Endothelial cell of umbilical vein (primary cell): ENCODE results near the gene VWA8. TPM values are rescaled to one million over a fixed set of nuclear protein-coding genes. Genes with fewer than 3 reads are reported as not detected.

Experiments used
- BruUV-seq: library from RNA; stranded (reverse); fragments of 400-500 nt; replicated peaks from 2 replicates; lab custom pipeline; 2021; lab: Mats Ljungman, UMichigan
- CTCF ChIA-PET: fragments of 300-600, 350-600 bp; sonication (Branson Sonifier 250); formaldehyde crosslinking; loops from one replicate; lab custom pipeline; 2021; ENCODE audit warnings: antibody characterized with exemption, inconsistent platforms; lab: Charles Lee
- POLR2A ChIA-PET: fragments of 300-600, 350-600 bp; sonication (Branson Sonifier 250); formaldehyde crosslinking; loops from one replicate; lab custom pipeline; 2021; ENCODE audit warnings: antibody characterized with exemption, inconsistent platforms; lab: Charles Lee
- DNase-seq: peaks from one replicate; pipeline ENCODE4 v3.0.0-alpha.2; 2011; ENCODE audit warnings: low read depth, low spot score
- FAIRE-seq: peaks from 2 replicates; lab custom pipeline; 2011; peaks lifted over from hg19 to GRCh38; lab: Jason Lieb, UNC
- H2AFZ ChIP-seq: 2 replicates; pipeline ENCODE4 v1.6.0; 2012; ENCODE audit warnings: low read depth, low read length, control low read depth, inconsistent platforms
- H3K27ac ChIP-seq: 2 replicates; pipeline ENCODE4 v1.5.1; 2011; ENCODE audit warnings: low read depth, mild to moderate bottlenecking, control low read depth, low read length, moderate library complexity; ENCODE audit not compliant: insufficient read depth
- H3K27me3 ChIP-seq, 2 experiments: 2 replicates each; pipeline versions ENCODE4 v1.6.0 to v1.6.1; 2011; ENCODE audit warnings: low read length in 2 of 2, mixed read lengths in 1 of 2; ENCODE audit not compliant: control insufficient read depth in 2 of 2, insufficient read depth in 2 of 2
- H3K36me3 ChIP-seq, 2 experiments: 2 replicates in 1 of 2; 3 replicates in 1 of 2; pipeline ENCODE4 v1.5.1; 2011; ENCODE audit warnings: low read length in 2 of 2, mild to moderate bottlenecking in 1 of 2, moderate library complexity in 1 of 2; ENCODE audit not compliant: control insufficient read depth in 2 of 2, insufficient read depth in 2 of 2; ENCODE audit errors: extremely low read depth in 1 of 2
- H3K4me1 ChIP-seq: 3 replicates; pipeline ENCODE4 v1.5.1; 2011; ENCODE audit warnings: mild to moderate bottlenecking, low read length; ENCODE audit not compliant: control insufficient read depth, insufficient read depth; ENCODE audit errors: extremely low read depth
- H3K4me2 ChIP-seq: 2 replicates; pipeline ENCODE4 v1.6.1; 2011; ENCODE audit warnings: low read length, control low read depth, mixed read lengths; ENCODE audit not compliant: insufficient read depth
- H3K4me3 ChIP-seq, 3 experiments: fragments of 200-600 bp in 1 of 3; sonication (generic), shearing (Covaris generic) in 1 of 3; replicated peaks in 1 of 3; 2 replicates each; pipeline ENCODE4 v1.5.1; 2011 to 2016; ENCODE audit warnings: control low read depth in 3 of 3, low read length in 3 of 3, mild to moderate bottlenecking in 2 of 3, inconsistent platforms in 1 of 3, low read depth in 1 of 3, moderate library complexity in 1 of 3; ENCODE audit not compliant: insufficient read depth in 1 of 3
- H3K79me2 ChIP-seq: 2 replicates; pipeline ENCODE4 v1.6.0; 2012; ENCODE audit warnings: low read length, inconsistent platforms; ENCODE audit not compliant: control insufficient read depth, insufficient read depth
- H3K9ac ChIP-seq: replicated peaks from 2 replicates; pipeline ENCODE3; 2011; ENCODE audit warnings: low read length, control low read depth; ENCODE audit not compliant: insufficient read depth; ENCODE audit errors: extremely low read depth
- H3K9me1 ChIP-seq: replicated peaks from 3 replicates; pipeline ENCODE4 v1.6.0; 2011; ENCODE audit warnings: mild to moderate bottlenecking, low read length; ENCODE audit not compliant: control insufficient read depth, insufficient read depth; ENCODE audit errors: extremely low read depth
- H3K9me3 ChIP-seq: replicated peaks from 2 replicates; pipeline ENCODE4 v1.5.1; 2012; ENCODE audit warnings: low read length, inconsistent platforms; ENCODE audit not compliant: control insufficient read depth, insufficient read depth
- H4K20me1 ChIP-seq: replicated peaks from 2 replicates; pipeline ENCODE3; 2011; ENCODE audit warnings: mild to moderate bottlenecking, low read length; ENCODE audit not compliant: control insufficient read depth, insufficient read depth; ENCODE audit errors: extremely low read depth
- EZH2 ChIP-seq: IDR thresholded peaks from 2 replicates; pipeline ENCODE4 v1.6.1; 2012; ENCODE audit warnings: borderline replicate concordance, low read depth, mild to moderate bottlenecking, moderate library complexity, low read length, inconsistent platforms; ENCODE audit not compliant: severe bottlenecking
- FOS ChIP-seq: IDR thresholded peaks from 2 replicates; pipeline ENCODE4 v1.6.1; 2011; ENCODE audit warnings: mild to moderate bottlenecking, low read length, moderate library complexity, borderline replicate concordance; ENCODE audit not compliant: insufficient read depth
- GATA2 ChIP-seq: IDR thresholded peaks from 2 replicates; pipeline ENCODE4 v1.7.0; 2011; ENCODE audit warnings: low read depth, mild to moderate bottlenecking, moderate library complexity, mixed read lengths, low read length; ENCODE audit not compliant: insufficient read length, insufficient read depth
- JUN ChIP-seq: IDR thresholded peaks from 2 replicates; pipeline ENCODE4 v1.6.1; 2011; ENCODE audit warnings: borderline replicate concordance, low read depth; ENCODE audit not compliant: insufficient read length, insufficient read depth
- MYC ChIP-seq: IDR thresholded peaks from one replicate; pipeline ENCODE4 v1.6.1; 2011; ENCODE audit warnings: mild to moderate bottlenecking, low read depth, low read length
- POLR2A ChIP-seq: IDR thresholded peaks from 2 replicates; pipeline ENCODE4 v1.6.1; 2012; ENCODE audit warnings: low read depth, mild to moderate bottlenecking, control low read depth, low read length
- POLR2AphosphoS5 ChIP-seq: IDR thresholded peaks from 2 replicates; pipeline ENCODE4 v1.6.1; 2012; ENCODE audit warnings: low read depth, mild to moderate bottlenecking, control low read depth, low read length, moderate library complexity; ENCODE audit not compliant: insufficient read depth
- dilution Hi-C: fragments of 300-500 bp; cut with MboI; formaldehyde crosslinking; loops from one replicate; pipeline ENCODE4 v1.15.0; 2019; ENCODE audit warnings: low sequenced_read_pairs; ENCODE audit not compliant: extremely low pct_ligation_motif_present
- intact Hi-C: fragments of 100-400 bp; cut with micrococcal nuclease; formaldehyde crosslinking; loops from one replicate; pipeline ENCODE4 v1.10.0; 2022
- polyA plus RNA-seq, 4 experiments: library from polyadenylated mRNA; depleted of rRNA in 3 of 4; stranded (reverse) in 3 of 4; unstranded in 1 of 4; fragments of >200 nt; gene quantifications; 2 replicates each; pipeline versions ENCODE4 v1.2.1 to v1.2.3, GENCODE V29; 2011 to 2012; ENCODE audit warnings: missing spikeins in 1 of 4
- total RNA-seq: library from RNA; stranded (reverse); gene quantifications from 2 replicates; pipeline ENCODE4 v1.2.3, GENCODE V29; 2021
- TF ChIP-seq, protein P1 (sequence below): IDR thresholded peaks from 2 replicates; pipeline ENCODE4 v1.6.1; 2011; ENCODE audit not compliant: insufficient read depth, insufficient read length
- TF ChIP-seq, protein P2 (sequence below), 2 donors: IDR thresholded peaks; 1 replicate in 1 of 2; 2 replicates in 1 of 2; pipeline ENCODE4 v1.5.1; 2011; ENCODE audit warnings: low read length in 2 of 2, mild to moderate bottlenecking in 2 of 2, moderate library complexity in 2 of 2, control low read depth in 1 of 2, inconsistent platforms in 1 of 2, low read depth in 1 of 2; ENCODE audit not compliant: insufficient read depth in 1 of 2; ENCODE audit errors: extremely low read depth in 1 of 2

VWA8 gene
- total and polyA plus RNA-seq, 2 donors (not counting 3 experiments of a cell fraction or from before 2014, with no cell fraction given), result 2.9 to 11.3 TPM

DNA sequence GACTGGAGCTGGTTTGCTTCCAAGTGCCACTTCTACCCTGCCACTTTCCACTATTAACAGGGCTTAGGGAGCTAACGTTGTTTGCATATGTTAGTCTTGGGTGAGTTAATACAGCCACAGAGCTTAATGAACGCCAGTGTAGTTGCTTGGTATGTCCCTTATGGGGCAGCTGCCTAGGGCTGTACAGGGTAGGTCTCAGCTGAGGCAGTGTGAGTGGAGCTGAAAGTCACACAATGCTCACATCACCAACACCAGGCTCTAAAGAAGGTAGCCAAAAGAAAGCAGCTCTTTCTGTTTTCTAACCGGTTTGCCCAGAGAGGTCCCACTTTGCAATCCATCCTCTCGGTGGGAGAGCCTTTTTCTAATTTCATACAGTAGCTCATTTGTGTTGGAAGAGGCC lies 317.4 kb downstream of the VWA8 start:
- Histone ChIP-seq H3K27me3 (no peaks in the 10 kb centered on the region), H3K9me1 (no peaks in the 10 kb centered on the region), H3K9me3 (no peaks in the 10 kb centered on the region), H3K9ac (no peak overlapping the region), H3K4me1 (peaks cover 55% of the 10 kb centered on the region), H3K79me2 (no peaks in the 10 kb centered on the region), H2AFZ (no peak overlapping the region), H3K4me2 (no peak overlapping the region), H3K36me3 (no peaks in the 10 kb centered on the region), H4K20me1 (no peaks in the 10 kb centered on the region), H3K27ac (no peak overlapping the region), H3K4me3 (no peak overlapping the region)
- dilution Hi-C loops, result no loop called here
- no peak for TF ChIP-seq POLR2AphosphoS5
- no peak for TF ChIP-seq GATA2
- TF ChIP-seq, protein P1, sequence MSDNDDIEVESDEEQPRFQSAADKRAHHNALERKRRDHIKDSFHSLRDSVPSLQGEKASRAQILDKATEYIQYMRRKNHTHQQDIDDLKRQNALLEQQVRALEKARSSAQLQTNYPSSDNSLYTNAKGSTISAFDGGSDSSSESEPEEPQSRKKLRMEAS, result no peak
- TF ChIP-seq FOS, result no peak
- TF ChIP-seq POLR2A, result no peak
- no peak for TF ChIP-seq EZH2
- TF ChIP-seq, protein P2, sequence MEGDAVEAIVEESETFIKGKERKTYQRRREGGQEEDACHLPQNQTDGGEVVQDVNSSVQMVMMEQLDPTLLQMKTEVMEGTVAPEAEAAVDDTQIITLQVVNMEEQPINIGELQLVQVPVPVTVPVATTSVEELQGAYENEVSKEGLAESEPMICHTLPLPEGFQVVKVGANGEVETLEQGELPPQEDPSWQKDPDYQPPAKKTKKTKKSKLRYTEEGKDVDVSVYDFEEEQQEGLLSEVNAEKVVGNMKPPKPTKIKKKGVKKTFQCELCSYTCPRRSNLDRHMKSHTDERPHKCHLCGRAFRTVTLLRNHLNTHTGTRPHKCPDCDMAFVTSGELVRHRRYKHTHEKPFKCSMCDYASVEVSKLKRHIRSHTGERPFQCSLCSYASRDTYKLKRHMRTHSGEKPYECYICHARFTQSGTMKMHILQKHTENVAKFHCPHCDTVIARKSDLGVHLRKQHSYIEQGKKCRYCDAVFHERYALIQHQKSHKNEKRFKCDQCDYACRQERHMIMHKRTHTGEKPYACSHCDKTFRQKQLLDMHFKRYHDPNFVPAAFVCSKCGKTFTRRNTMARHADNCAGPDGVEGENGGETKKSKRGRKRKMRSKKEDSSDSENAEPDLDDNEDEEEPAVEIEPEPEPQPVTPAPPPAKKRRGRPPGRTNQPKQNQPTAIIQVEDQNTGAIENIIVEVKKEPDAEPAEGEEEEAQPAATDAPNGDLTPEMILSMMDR (IDR thresholded peaks at IDR 0.05; ENCODE audit: extremely low read depth in 1 of 2, insufficient read depth in 1 of 2, low read depth in 1 of 2, low read length in 2 of 2), result no peak
- TF ChIP-seq JUN, result no peak
- TF ChIP-seq MYC, result no peak
- ChIA-PET CTCF (interaction anchor here (1.3 to 2.0 kb wide), 3 partner anchors 9 to 30 kb away, joined by 3 to 15 read pairs (median 6); no protein-coding TSS in a partner anchor), POLR2A (no interaction called here)
- no TSS peak for BruUV-seq
- FAIRE-seq (no peak), DNase-seq (no peak)
- intact Hi-C loops, result loop anchor here (10.0 kb wide), 2 partner anchors 79 to 449 kb away; partner anchors contain the start of gene KBTBD7
